NB4 (cell line): ENCODE measurements around the gene LRRC63.

Experiments used
- MAX ChIP-seq: IDR thresholded peaks from 2 replicates; pipeline ENCODE4 v1.6.1; 2011; ENCODE audit warnings: low read depth, low read length
- MYC ChIP-seq: IDR thresholded peaks from 2 replicates; pipeline ENCODE4 v1.6.1; 2011; ENCODE audit warnings: low read depth, low read length
- POLR2A ChIP-seq: IDR thresholded peaks from 2 replicates; pipeline ENCODE4 v1.6.1; 2011; ENCODE audit warnings: mild to moderate bottlenecking; ENCODE audit not compliant: insufficient read length; ENCODE audit errors: extremely low read depth
- TF ChIP-seq, protein P1 (sequence below): IDR thresholded peaks from one replicate; pipeline ENCODE4 v1.5.1; 2012; ENCODE audit warnings: low read depth, low read length

GRCh38 chr13:46198696-46199193 lies 13.0 kb upstream of the LRRC63 start:
- no peak for TF ChIP-seq POLR2A
- TF ChIP-seq, protein P1, sequence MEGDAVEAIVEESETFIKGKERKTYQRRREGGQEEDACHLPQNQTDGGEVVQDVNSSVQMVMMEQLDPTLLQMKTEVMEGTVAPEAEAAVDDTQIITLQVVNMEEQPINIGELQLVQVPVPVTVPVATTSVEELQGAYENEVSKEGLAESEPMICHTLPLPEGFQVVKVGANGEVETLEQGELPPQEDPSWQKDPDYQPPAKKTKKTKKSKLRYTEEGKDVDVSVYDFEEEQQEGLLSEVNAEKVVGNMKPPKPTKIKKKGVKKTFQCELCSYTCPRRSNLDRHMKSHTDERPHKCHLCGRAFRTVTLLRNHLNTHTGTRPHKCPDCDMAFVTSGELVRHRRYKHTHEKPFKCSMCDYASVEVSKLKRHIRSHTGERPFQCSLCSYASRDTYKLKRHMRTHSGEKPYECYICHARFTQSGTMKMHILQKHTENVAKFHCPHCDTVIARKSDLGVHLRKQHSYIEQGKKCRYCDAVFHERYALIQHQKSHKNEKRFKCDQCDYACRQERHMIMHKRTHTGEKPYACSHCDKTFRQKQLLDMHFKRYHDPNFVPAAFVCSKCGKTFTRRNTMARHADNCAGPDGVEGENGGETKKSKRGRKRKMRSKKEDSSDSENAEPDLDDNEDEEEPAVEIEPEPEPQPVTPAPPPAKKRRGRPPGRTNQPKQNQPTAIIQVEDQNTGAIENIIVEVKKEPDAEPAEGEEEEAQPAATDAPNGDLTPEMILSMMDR = no peak
- no peak for TF ChIP-seq MAX
- TF ChIP-seq MYC = no peak
